ENCODE measurements around the gene BCL2L12.
"Not testable (repeated sequence)": the region's sequence is repeated elsewhere in the genome, so short reads cannot be mapped to it uniquely, and the experiment has no call there.

BCL2L12 gene

GRCh38 chr19:49665351-49666119 is at the start of gene BCL2L12, which contains the start of gene IRF3:
Gene BCL2L12 (plus strand): TSS chr19:49665933. CDS start chr19:49666693, 760 bp downstream.
Gene IRF3 (minus strand): TSS chr19:49665857. CDS start chr19:49664838, 1,019 bp downstream.
- peaks cover 61% of the 10 kb centered on the region for H3K36me3 ChIP-seq
- no peak for TF ChIP-seq Cebpa-rat (IDR thresholded peaks at IDR 0.05)

GRCh38 chr19:49616532-49616931 is 49.2 kb upstream of the BCL2L12 start:
- Histone ChIP-seq H3K9ac (no peak overlapping the region), H3K27ac (no peak overlapping the region), H3K4me1 (no peaks in the 10 kb centered on the region), H3K9me3 (peaks cover 13% of the 10 kb centered on the region; the same call in 1 of the 2 replicates), H3K36me3 (peaks cover 94% of the 10 kb centered on the region), H3K4me2 (no peak overlapping the region), H3K4me3 (no peak overlapping the region), H3K27me3 (no peaks in the 10 kb centered on the region), H4K20me1 (peaks cover 71% of the 10 kb centered on the region)
- no peak for TF ChIP-seq Cebpa-rat (IDR thresholded peaks at IDR 0.05)

More at GRCh38 chr19:49665351-49666119, at the start of gene BCL2L12, which contains the start of gene IRF3:
- peak within 1 kb of the TSS; percentile 93 for H3K9ac ChIP-seq
- peak within 1 kb of the TSS; percentile 82 for H3K27ac ChIP-seq
- no peaks in the 10 kb centered on the region for H3K27me3 ChIP-seq
- H3K4me2 ChIP-seq, result peak within 1 kb of the TSS; percentile 99
- H3K9me3 ChIP-seq, result no peaks in the 10 kb centered on the region
- peaks cover 27% of the 10 kb centered on the region for H3K4me1 ChIP-seq
- H4K20me1 ChIP-seq, result peaks cover 45% of the 10 kb centered on the region
- H3K4me3 ChIP-seq, result peak within 1 kb of the TSS; percentile 72

GRCh38 chr19:49616945-49617344 is 48.8 kb upstream of the BCL2L12 start:
- no peaks in the 10 kb centered on the region for H3K4me1 ChIP-seq
- H3K9ac ChIP-seq, result no peak overlapping the region
- peaks cover 97% of the 10 kb centered on the region for H3K36me3 ChIP-seq
- H3K9me3 ChIP-seq, result peaks cover 13% of the 10 kb centered on the region; the same call in 1 of the 2 replicates
- H3K27ac ChIP-seq, result no peak overlapping the region
- H3K4me3 ChIP-seq, result no peak overlapping the region
- no peak overlapping the region for H3K4me2 ChIP-seq
- H3K27me3 ChIP-seq, result no peaks in the 10 kb centered on the region
- peaks cover 67% of the 10 kb centered on the region for H4K20me1 ChIP-seq
- no peak for TF ChIP-seq Cebpa-rat (IDR thresholded peaks at IDR 0.05)

- H3K9ac ChIP-seq, H3K4me1 ChIP-seq, H3K27me3 ChIP-seq, H3K27ac ChIP-seq, H3K4me2 ChIP-seq, H3K4me3 ChIP-seq: not testable (repeated sequence)
- Histone ChIP-seq H4K20me1 (peaks cover 58% of the 10 kb centered on the region), H3K36me3 (peaks cover 94% of the 10 kb centered on the region), H3K9me3 (peaks cover 13% of the 10 kb centered on the region; the same call in 1 of the 2 replicates)
These were observed 47.9 kb upstream of the BCL2L12 start for GRCh38 chr19:49617860-49618259.

- no peak for TF ChIP-seq Cebpa-rat (IDR thresholded peaks at IDR 0.05)
- H3K4me2 ChIP-seq, result no peak overlapping the region
- no peaks in the 10 kb centered on the region for H3K9me3 ChIP-seq
- H4K20me1 ChIP-seq, result peaks cover 14% of the 10 kb centered on the region
- no peak overlapping the region for H3K9ac ChIP-seq
- H3K36me3 ChIP-seq, result peaks cover 81% of the 10 kb centered on the region
- H3K27me3 ChIP-seq, result no peaks in the 10 kb centered on the region
- H3K4me1 ChIP-seq, result no peaks in the 10 kb centered on the region
- no peak overlapping the region for H3K27ac ChIP-seq
- H3K4me3 ChIP-seq, result no peak overlapping the region
These were observed 40.5 kb upstream of the BCL2L12 start for GRCh38 chr19:49624967-49625910.

GRCh38 chr19:49626226-49626625 is 39.5 kb upstream of the BCL2L12 start:
- no peaks in the 10 kb centered on the region for H3K27me3 ChIP-seq
- H3K9me3 ChIP-seq, result no peaks in the 10 kb centered on the region
- no peak overlapping the region for H3K9ac ChIP-seq
- no peak overlapping the region for H3K27ac ChIP-seq
- no peak for TF ChIP-seq Cebpa-rat (IDR thresholded peaks at IDR 0.05)
- peaks cover 13% of the 10 kb centered on the region for H4K20me1 ChIP-seq
- H3K4me1 ChIP-seq, result no peaks in the 10 kb centered on the region
- peaks cover 76% of the 10 kb centered on the region for H3K36me3 ChIP-seq
- H3K4me3 ChIP-seq, result no peak overlapping the region
- no peak overlapping the region for H3K4me2 ChIP-seq

GRCh38 chr19:49629659-49630058 is 36.1 kb upstream of the BCL2L12 start:
- Histone ChIP-seq H3K9me3 (no peaks in the 10 kb centered on the region), H3K36me3 (peaks cover 53% of the 10 kb centered on the region), H3K4me2 (no peak overlapping the region), H3K9ac (no peak overlapping the region), H4K20me1 (peaks cover 5% of the 10 kb centered on the region; the same call in 1 of the 2 replicates), H3K4me3 (no peak overlapping the region), H3K27ac (no peak overlapping the region), H3K27me3 (no peaks in the 10 kb centered on the region), H3K4me1 (no peaks in the 10 kb centered on the region)
- no peak for TF ChIP-seq Cebpa-rat (IDR thresholded peaks at IDR 0.05)

- Histone ChIP-seq H3K9ac (no peak overlapping the region), H4K20me1 (no peaks in the 10 kb centered on the region), H3K4me2 (no peak overlapping the region), H3K27me3 (no peaks in the 10 kb centered on the region), H3K4me1 (peaks cover 14% of the 10 kb centered on the region), H3K36me3 (peaks cover 44% of the 10 kb centered on the region), H3K9me3 (no peaks in the 10 kb centered on the region), H3K4me3 (no peak overlapping the region), H3K27ac (no peak overlapping the region)
- no peak for TF ChIP-seq Cebpa-rat (IDR thresholded peaks at IDR 0.05)
These were observed 34.6 kb upstream of the BCL2L12 start for GRCh38 chr19:49631014-49631588.

GRCh38 chr19:49631610-49632192 is 34.0 kb upstream of the BCL2L12 start:
- no peaks in the 10 kb centered on the region for H4K20me1 ChIP-seq
- H3K4me1 ChIP-seq, result peaks cover 20% of the 10 kb centered on the region
- no peak overlapping the region for H3K4me3 ChIP-seq
- H3K4me2 ChIP-seq, result no peak overlapping the region
- H3K36me3 ChIP-seq, result peaks cover 38% of the 10 kb centered on the region
- H3K9me3 ChIP-seq, result no peaks in the 10 kb centered on the region
- no peak overlapping the region for H3K9ac ChIP-seq
- no peak for TF ChIP-seq Cebpa-rat (IDR thresholded peaks at IDR 0.05)
- H3K27ac ChIP-seq, result no peak overlapping the region
- H3K27me3 ChIP-seq, result no peaks in the 10 kb centered on the region

Data from BLaER1 (cell line).